ENCODE measurements around the gene ZYX. TPM values are rescaled to one million over a fixed set of nuclear protein-coding genes. Genes with fewer than 3 reads are reported as not detected.

Gene ZYX
- polyA plus RNA-seq, 2 of the 4 experiments (the other 2 are of a cell fraction) = 13.3 to 109 TPM

DNA sequence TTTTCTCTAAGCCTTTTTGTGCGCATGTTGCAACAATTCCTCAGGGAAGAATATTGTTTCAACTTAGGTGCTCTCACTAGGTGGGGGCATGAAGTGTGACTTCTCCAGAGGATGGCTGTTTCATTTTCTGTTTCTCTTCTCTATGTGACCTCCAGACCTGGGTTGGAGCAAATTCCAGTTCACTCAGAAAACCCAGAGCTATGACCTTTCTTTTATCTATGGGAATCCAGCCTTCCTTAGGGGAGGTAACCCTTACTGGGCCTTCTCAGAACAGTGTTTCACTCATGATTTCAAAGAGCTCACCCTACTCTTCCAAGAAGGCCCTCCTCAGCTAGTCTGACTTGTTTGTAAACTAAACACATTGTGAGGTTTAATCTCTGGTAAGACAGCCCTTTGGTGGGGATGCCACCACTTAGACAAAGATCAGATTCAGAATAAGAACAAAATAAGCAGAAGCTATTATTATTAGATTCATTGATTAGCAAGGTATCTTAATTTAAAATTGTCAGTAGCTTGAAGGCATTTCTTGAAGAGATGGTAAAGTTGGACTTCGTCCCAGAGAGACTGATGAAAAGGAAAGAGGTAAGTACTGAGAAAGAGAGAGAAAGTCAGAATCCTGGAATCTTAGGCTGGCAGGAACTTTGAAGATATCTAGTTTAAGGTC lies 45.5 kb downstream of the ZYX start:
- POLR2A ChIA-PET = no interaction called here
- no peak overlapping the region for H3K4me2 ChIP-seq
- WGBS (ENCODE audit: missing lambda C conversion rate) = 68% methylated on average over 2 of the region's 2 CpGs
- H3K27ac ChIP-seq = no peak overlapping the region
- no peak for TF ChIP-seq HMGXB4 (CRISPR knock-in tag; IDR thresholded peaks at IDR 0.05; ENCODE audit: borderline replicate concordance)
- TF ChIP-seq TFCP2L1 (CRISPR knock-in tag; IDR thresholded peaks at IDR 0.05) = no peak
- no peak for TF ChIP-seq NFE2L2 (conservative IDR thresholded peaks at IDR 0.05; ENCODE audit: low read length)
- no peak for TF ChIP-seq EHF (CRISPR knock-in tag; IDR thresholded peaks at IDR 0.05)
- TF ChIP-seq HOXB13 (CRISPR knock-in tag; IDR thresholded peaks at IDR 0.05; ENCODE audit: low read depth) = no peak
- no peak for TF ChIP-seq POLR2A (IDR thresholded peaks at IDR 0.05; ENCODE audit: low read length)
- no peak for TF ChIP-seq SMC3 (IDR thresholded peaks at IDR 0.05)
- no peak for TF ChIP-seq KDM5A (IDR thresholded peaks at IDR 0.05)
- TF ChIP-seq, protein P1, sequence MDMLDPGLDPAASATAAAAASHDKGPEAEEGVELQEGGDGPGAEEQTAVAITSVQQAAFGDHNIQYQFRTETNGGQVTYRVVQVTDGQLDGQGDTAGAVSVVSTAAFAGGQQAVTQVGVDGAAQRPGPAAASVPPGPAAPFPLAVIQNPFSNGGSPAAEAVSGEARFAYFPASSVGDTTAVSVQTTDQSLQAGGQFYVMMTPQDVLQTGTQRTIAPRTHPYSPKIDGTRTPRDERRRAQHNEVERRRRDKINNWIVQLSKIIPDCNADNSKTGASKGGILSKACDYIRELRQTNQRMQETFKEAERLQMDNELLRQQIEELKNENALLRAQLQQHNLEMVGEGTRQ (IDR thresholded peaks at IDR 0.05) = no peak
- H3K4me3 ChIP-seq = no peak overlapping the region
- CTCF ChIA-PET = interaction anchor here (3.8 kb wide), 1 partner anchor 10 kb away, joined by 27 read pairs; no protein-coding TSS in a partner anchor
- H3K4me1 ChIP-seq = no peaks in the 10 kb centered on the region
- FAIRE-seq = no peak
- no peak for DNase-seq (ENCODE audit: low read depth in 1 of 2, low spot score in 1 of 2)
- no peaks in the 10 kb centered on the region for H3K9me3 ChIP-seq
- no peak for ATAC-seq

DNA sequence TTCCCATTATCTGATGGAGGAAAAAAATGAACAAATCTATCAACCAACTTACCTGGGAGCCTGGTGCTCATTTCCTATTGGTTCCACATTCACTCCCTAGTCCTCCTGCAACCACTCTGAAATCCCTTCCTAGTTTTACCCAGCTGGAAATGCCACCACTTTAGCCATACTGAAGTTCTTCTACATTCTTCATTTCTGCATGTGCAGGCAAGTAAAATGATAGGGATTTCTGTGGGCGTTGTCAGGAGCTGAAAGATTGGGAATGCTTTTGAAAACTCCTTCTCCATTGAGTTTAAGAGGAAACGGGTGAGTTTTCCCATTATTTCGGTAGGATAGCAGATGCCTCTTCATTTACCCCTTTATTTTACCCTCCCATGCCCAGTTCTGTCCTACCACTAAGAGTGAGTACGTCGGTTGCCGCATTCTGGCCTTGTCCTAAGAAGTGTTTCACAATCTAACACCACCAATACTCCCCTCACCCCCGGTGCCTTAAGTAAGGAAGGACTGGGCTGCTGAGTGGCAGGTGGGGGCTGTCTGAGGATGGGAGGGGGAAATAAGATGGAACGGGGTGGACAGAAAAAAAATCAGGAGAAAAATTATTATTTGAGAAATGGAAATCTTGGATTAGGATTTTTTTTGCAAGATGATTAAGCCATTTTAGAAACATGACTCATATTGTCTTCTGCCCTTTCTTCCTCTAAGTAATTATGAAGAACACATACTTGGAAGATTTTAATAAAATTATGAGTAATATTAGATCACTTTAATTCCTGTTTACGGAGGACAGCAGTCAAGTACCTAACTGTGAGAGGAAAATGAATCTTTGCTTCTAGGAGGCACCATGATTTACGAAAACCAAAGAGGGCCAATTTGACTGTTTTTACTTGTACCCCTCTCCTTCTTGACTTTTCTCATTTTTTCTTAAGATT lies 48.9 kb downstream of the ZYX start:
- 59% methylated on average over 10 of the region's 10 CpGs for WGBS (ENCODE audit: missing lambda C conversion rate)
- FAIRE-seq (no peak), ATAC-seq (no peak), DNase-seq (ENCODE audit: low read depth in 1 of 2, low spot score in 1 of 2) (no peak)
- Histone ChIP-seq H3K27ac (no peak overlapping the region), H3K4me2 (no peak overlapping the region), H3K4me1 (0 out of 3 replicates have a peak, but pooled peaks cover 7% of the 10 kb centered on the region), H3K9me3 (no peaks in the 10 kb centered on the region), H3K4me3 (no peak overlapping the region)
- ChIA-PET CTCF (interaction anchor here (1.0 to 3.8 kb wide), 2 partner anchors 13 to 14 kb away, joined by 3 to 27 read pairs; partner anchors contain the start of gene TAS2R60), POLR2A (no interaction called here)
- TF ChIP-seq, protein P2, sequence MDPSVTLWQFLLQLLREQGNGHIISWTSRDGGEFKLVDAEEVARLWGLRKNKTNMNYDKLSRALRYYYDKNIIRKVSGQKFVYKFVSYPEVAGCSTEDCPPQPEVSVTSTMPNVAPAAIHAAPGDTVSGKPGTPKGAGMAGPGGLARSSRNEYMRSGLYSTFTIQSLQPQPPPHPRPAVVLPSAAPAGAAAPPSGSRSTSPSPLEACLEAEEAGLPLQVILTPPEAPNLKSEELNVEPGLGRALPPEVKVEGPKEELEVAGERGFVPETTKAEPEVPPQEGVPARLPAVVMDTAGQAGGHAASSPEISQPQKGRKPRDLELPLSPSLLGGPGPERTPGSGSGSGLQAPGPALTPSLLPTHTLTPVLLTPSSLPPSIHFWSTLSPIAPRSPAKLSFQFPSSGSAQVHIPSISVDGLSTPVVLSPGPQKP (IDR thresholded peaks at IDR 0.05; ENCODE audit: low read depth, low read length) = no peak
- no peak for TF ChIP-seq CBX2 (IDR thresholded peaks at IDR 0.05; ENCODE audit: borderline replicate concordance, low read depth)
- no peak for TF ChIP-seq POLR2AphosphoS2 (conservative IDR thresholded peaks at IDR 0.05; ENCODE audit: low read length)

DNA sequence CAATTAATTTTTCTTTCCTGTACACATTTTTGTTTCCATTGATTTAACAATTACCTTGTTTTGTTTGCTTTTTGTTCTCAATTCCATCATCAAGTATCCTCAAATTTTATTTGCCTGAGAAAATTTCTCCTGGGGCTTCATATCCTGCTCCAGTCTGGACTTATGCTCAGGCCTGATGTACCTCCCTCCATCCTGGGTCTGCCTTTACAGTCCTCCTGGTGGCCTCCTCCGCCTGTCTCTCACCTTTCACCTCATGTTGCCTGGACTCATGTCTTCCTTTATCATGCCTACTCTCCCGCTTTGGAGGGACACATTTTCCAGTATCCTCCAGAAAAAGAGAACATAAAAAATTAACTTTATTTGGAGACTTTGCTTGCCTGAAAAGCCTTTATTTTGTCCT lies 50.0 kb downstream of the ZYX start:
- Histone ChIP-seq H3K4me1 (0 out of 3 replicates have a peak, but pooled peaks cover 8% of the 10 kb centered on the region), H3K9me3 (no peaks in the 10 kb centered on the region), H3K27ac (no peak overlapping the region), H3K4me2 (no peak overlapping the region), H3K4me3 (no peak overlapping the region)
- ATAC-seq (no peak), FAIRE-seq (no peak), DNase-seq (ENCODE audit: low read depth in 1 of 2, low spot score in 1 of 2) (no peak)
- POLR2A ChIA-PET = no interaction called here
- CTCF ChIA-PET = interaction anchor here (1.7 kb wide), 1 partner anchor 14 kb away, joined by 4 read pairs; no protein-coding TSS in a partner anchor
- whole genome bisulfite sequencing (ENCODE audit: missing lambda C conversion rate) = 57% methylated on average over 2 of the region's 2 CpGs
- TF ChIP-seq CBX2 (IDR thresholded peaks at IDR 0.05; ENCODE audit: borderline replicate concordance, low read depth) (no peak), CEBPB (IDR thresholded peaks at IDR 0.05) (no peak), ZNF302 (CRISPR knock-in tag; IDR thresholded peaks at IDR 0.05) (no peak), POLR2A (IDR thresholded peaks at IDR 0.05; ENCODE audit: low read length) (no peak), ZFP36 (IDR thresholded peaks at IDR 0.05; ENCODE audit: borderline replicate concordance, partially characterized antibody) (no peak), PBX3 (IDR thresholded peaks at IDR 0.05) (no peak), NPAS2 (CRISPR knock-in tag; IDR thresholded peaks at IDR 0.05; ENCODE audit: borderline replicate concordance) (no peak), CTCF (IDR thresholded peaks at IDR 0.05) (no peak), GATA3 (IDR thresholded peaks at IDR 0.05; ENCODE audit: borderline replicate concordance) (no peak), FOXS1 (CRISPR knock-in tag; IDR thresholded peaks at IDR 0.05) (no peak), FOSL2 (IDR thresholded peaks at IDR 0.05) (no peak), FOSL2 (CRISPR knock-in tag; IDR thresholded peaks at IDR 0.05) (no peak), RCOR1 (IDR thresholded peaks at IDR 0.05; ENCODE audit: low read depth, low read length) (no peak), HEYL (CRISPR knock-in tag; IDR thresholded peaks at IDR 0.05) (no peak), JUNB (IDR thresholded peaks at IDR 0.05) (no peak)
- TF ChIP-seq, protein P1 (IDR thresholded peaks at IDR 0.05) = no peak
